ENCODE data around the gene JARID2.

The JARID2 gene

GRCh38 chr6:15501826-15502445 lies 256.1 kb downstream of the JARID2 start:
- no peak overlapping the region for H3K4me3 Mint-ChIP-seq
- H3K4me1 Mint-ChIP-seq (ENCODE audit: low read depth): no peaks in the 10 kb centered on the region
- H3K27me3 Mint-ChIP-seq: no peaks in the 10 kb centered on the region
- H3K9me3 Mint-ChIP-seq (ENCODE audit: low read depth): no peaks in the 10 kb centered on the region
- peaks cover 6% of the 10 kb centered on the region for H3K36me3 Mint-ChIP-seq
- no peak overlapping the region for H3K27ac Mint-ChIP-seq

DNA sequence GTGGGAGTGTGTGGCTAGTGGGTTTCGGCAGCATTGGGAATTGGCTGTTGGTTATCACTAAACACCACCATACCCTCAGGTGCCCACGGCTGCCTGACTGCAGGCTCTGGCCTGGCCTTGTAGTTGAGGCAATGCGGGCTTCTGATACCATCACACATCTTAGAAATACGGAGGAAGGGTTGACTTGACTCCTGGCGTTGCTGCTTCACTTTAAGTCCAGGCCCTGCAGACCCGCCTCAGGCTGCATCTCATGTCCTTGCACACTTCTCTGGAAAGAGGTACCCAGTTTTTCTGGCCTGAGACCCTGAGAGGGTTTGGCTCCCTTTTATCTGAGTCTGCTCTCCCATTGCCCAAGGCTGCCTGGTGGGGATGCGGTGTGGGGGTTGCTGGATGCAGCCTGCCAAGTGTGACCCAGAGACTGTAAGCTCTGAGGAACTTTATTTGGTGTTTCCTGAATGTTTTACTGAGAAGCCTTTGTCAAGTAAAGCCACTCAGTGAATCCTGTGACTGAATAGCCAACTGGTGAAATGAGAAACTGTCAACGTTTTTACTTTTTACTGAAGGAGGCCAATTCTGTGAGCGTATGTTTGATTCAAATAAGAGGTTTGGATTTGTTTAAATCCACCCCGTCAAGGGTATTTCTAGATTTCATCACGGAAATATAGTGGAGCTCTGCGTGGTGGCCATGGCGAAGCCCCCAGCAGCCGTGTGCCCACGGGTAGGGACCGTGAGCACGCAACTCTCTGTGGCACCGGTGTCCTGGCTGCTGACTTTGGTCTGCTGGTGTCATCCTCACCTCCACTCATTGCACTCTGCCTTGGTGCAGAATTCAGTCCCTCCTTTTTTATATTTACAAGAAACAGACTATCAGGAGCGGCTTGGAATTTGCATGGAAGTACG lies 256.8 kb downstream of the JARID2 start:
- H3K27me3 Mint-ChIP-seq: no peaks in the 10 kb centered on the region
- H3K9me3 Mint-ChIP-seq (ENCODE audit: low read depth): no peaks in the 10 kb centered on the region
- no peak overlapping the region for H3K4me3 Mint-ChIP-seq
- H3K27ac Mint-ChIP-seq: no peak overlapping the region
- H3K36me3 Mint-ChIP-seq: peaks cover 6% of the 10 kb centered on the region
- no peaks in the 10 kb centered on the region for H3K4me1 Mint-ChIP-seq (ENCODE audit: low read depth)

DNA sequence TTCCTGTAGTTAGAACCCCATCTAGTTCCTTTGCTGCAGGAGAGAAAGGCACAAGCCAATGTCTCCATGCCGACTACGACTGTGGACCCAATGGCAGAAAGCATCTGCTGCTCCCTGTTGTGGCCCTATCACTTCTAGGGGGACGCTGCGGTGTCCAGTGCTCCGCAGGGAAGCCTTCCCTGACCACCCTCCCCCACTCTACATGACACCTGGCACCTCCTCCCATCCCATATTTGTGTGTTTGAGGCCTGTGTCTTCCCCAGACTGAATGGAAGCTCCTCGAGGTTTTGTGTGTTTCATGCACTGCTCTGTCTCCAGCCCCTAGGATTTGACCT lies 257.4 kb downstream of the JARID2 start:
- no peaks in the 10 kb centered on the region for H3K9me3 Mint-ChIP-seq (ENCODE audit: low read depth)
- H3K4me1 Mint-ChIP-seq (ENCODE audit: low read depth): no peaks in the 10 kb centered on the region
- H3K27ac Mint-ChIP-seq: no peak overlapping the region
- H3K27me3 Mint-ChIP-seq: no peaks in the 10 kb centered on the region
- H3K4me3 Mint-ChIP-seq: no peak overlapping the region
- H3K36me3 Mint-ChIP-seq: peaks cover 4% of the 10 kb centered on the region

GRCh38 chr6:15504040-15504495 lies 258.2 kb downstream of the JARID2 start:
- Mint-ChIP-seq H3K27me3 (no peaks in the 10 kb centered on the region), H3K4me3 (no peak overlapping the region), H3K36me3 (peaks cover 4% of the 10 kb centered on the region), H3K9me3 (ENCODE audit: low read depth) (no peaks in the 10 kb centered on the region), H3K4me1 (ENCODE audit: low read depth) (no peaks in the 10 kb centered on the region), H3K27ac (no peak overlapping the region)

- no peaks in the 10 kb centered on the region for H3K27me3 Mint-ChIP-seq
- H3K27ac Mint-ChIP-seq: peak overlapping the region; percentile 46
- H3K9me3 Mint-ChIP-seq (ENCODE audit: low read depth): no peaks in the 10 kb centered on the region
- peaks cover 4% of the 10 kb centered on the region for H3K36me3 Mint-ChIP-seq
- no peaks in the 10 kb centered on the region for H3K4me1 Mint-ChIP-seq (ENCODE audit: low read depth)
- no peak overlapping the region for H3K4me3 Mint-ChIP-seq
These were observed 258.9 kb downstream of the JARID2 start for GRCh38 chr6:15504581-15505350.

DNA sequence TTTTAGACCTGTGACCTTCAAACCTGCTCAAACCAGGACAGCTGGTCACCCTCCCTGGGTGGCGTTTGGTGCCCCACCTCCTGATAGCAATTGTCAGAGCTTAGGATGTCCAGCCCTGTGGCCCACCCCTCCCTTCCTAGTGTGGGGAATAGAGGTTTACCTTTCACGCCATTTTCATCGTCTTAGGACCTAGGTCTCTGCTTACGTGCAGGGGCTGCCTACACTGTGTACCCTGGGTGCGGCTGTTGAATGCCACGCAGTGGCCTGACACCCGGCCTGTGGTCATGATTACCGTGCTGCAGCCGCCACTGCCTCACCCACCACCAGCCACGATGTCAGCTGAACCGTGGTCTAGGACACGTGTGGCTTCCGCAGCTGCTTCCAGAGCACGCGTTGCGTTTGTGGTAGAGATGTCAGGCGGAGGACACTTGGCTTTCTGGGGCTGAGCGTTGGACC lies 259.6 kb downstream of the JARID2 start:
- H3K36me3 Mint-ChIP-seq: peaks cover 4% of the 10 kb centered on the region
- no peak overlapping the region for H3K4me3 Mint-ChIP-seq
- no peaks in the 10 kb centered on the region for H3K27me3 Mint-ChIP-seq
- H3K4me1 Mint-ChIP-seq (ENCODE audit: low read depth): no peaks in the 10 kb centered on the region
- H3K27ac Mint-ChIP-seq: no peak overlapping the region
- no peaks in the 10 kb centered on the region for H3K9me3 Mint-ChIP-seq (ENCODE audit: low read depth)

DNA sequence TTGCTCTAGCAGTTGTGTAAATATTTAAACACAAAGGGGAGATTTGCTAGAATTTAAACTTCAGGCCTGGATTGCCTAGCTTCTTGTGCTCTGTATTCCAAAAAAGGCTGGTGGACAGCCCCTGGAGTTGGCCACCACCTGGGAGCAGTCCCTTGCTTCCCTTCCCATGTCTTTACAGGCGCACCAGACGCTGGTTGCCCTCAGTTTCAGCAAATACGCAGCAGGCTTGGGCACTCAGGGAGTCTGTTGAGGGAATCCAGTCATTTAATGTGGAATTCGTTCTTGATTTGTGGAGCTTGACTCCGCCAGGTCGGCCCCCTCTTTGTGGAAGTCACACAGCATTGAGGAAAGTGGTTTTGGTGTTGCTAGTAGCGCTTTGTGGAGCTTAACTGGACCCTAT lies 260.2 kb downstream of the JARID2 start:
- H3K9me3 Mint-ChIP-seq (ENCODE audit: low read depth): no peaks in the 10 kb centered on the region
- no peak overlapping the region for H3K27ac Mint-ChIP-seq
- H3K4me1 Mint-ChIP-seq (ENCODE audit: low read depth): no peaks in the 10 kb centered on the region
- no peak overlapping the region for H3K4me3 Mint-ChIP-seq
- H3K36me3 Mint-ChIP-seq: peaks cover 4% of the 10 kb centered on the region
- no peaks in the 10 kb centered on the region for H3K27me3 Mint-ChIP-seq

DNA sequence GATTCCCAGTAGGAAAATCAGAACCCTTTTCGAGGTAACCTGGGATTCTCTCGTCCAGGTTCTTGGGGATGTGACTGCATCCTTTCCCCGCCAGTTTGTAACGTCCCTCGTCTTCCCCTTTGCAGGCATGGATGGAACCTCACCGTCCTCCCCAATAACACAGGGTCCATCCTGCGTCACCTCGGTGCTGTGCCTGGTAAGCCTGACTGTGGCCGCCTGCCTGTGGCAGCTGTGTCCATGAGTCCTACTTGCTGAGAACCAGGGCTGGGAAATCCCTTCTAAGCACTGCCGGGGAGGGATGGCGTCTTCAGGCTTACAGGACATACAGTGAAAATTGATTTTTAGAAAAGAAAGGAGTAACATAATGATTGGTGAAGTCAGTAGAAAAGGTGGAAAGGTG lies 261.4 kb downstream of the JARID2 start:
- H3K27ac Mint-ChIP-seq: peak overlapping the region; percentile 73
- H3K36me3 Mint-ChIP-seq: peaks cover 5% of the 10 kb centered on the region
- H3K4me1 Mint-ChIP-seq (ENCODE audit: low read depth): no peaks in the 10 kb centered on the region
- no peaks in the 10 kb centered on the region for H3K9me3 Mint-ChIP-seq (ENCODE audit: low read depth)
- no peak overlapping the region for H3K4me3 Mint-ChIP-seq
- H3K27me3 Mint-ChIP-seq: no peaks in the 10 kb centered on the region

DNA sequence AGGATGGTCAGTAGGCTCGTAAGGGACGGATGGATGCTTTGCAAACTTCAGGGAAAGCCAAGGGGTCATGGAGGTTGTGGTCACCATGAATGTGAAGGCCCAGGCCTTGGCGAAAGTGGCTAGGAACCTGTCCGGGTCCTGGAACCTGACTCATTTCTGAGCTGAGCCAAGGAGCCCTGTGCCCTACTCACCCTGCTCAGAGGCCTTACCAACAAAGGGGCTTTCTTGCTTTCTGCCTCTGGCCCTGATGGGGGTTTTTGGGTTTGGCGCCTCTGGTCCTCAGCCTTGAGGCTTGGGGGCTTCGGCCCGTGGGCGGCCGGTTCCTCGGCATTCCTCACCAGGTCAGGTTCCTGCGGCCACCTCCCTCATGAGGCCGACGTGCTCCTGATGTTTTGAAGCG lies 261.9 kb downstream of the JARID2 start:
- Mint-ChIP-seq H3K36me3 (peaks cover 7% of the 10 kb centered on the region), H3K4me3 (no peak overlapping the region), H3K27ac (no peak overlapping the region), H3K27me3 (no peaks in the 10 kb centered on the region), H3K9me3 (ENCODE audit: low read depth) (no peaks in the 10 kb centered on the region), H3K4me1 (ENCODE audit: low read depth) (no peaks in the 10 kb centered on the region)

DNA sequence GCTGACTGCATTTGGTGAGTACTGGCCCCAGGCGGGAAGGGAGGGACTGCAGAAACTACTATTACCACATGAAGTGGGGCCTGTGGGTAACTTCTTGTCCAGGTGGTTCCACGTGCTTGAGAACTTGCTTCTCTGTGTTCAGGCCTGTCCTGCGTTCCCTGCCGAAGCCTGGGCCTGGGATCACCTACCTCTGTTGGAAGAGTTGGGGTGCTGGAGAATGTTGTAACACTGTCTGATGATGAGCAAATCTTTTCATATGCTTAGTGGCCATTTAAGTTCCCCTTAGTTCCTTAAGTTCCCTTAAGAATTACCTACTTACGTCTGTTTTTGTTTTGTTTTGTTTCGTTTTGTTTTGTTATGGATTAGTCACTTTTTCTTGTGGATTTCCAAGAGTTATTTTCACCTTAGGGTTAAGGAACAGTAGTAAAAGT lies 262.6 kb downstream of the JARID2 start:
- H3K9me3 Mint-ChIP-seq (ENCODE audit: low read depth): no peaks in the 10 kb centered on the region
- no peak overlapping the region for H3K4me3 Mint-ChIP-seq
- H3K4me1 Mint-ChIP-seq (ENCODE audit: low read depth): no peaks in the 10 kb centered on the region
- H3K27ac Mint-ChIP-seq: peak overlapping the region; percentile 54
- H3K36me3 Mint-ChIP-seq: peaks cover 7% of the 10 kb centered on the region
- no peaks in the 10 kb centered on the region for H3K27me3 Mint-ChIP-seq

DNA sequence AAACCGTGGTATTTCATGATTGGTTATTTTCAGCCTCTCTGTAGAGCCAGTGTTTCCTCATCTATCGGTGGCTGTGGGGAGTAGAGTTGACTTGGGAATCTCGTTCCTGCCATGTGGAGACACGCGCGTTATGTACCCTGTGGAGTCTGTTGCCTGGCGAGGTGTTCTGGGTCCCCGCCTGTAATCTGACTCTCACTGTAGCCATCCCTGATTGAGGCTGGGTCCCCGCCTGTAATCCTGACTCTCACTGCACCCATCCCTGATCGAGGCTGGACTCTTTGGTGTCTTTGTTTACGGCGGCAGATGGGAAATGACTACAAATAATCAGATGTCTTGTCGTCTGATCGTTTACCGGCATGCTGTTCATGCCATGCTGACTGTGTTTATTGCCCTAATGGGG lies 263.1 kb downstream of the JARID2 start:
- Mint-ChIP-seq H3K9me3 (ENCODE audit: low read depth) (no peaks in the 10 kb centered on the region), H3K27ac (peak overlapping the region; percentile 50), H3K27me3 (no peaks in the 10 kb centered on the region), H3K36me3 (peaks cover 9% of the 10 kb centered on the region), H3K4me1 (ENCODE audit: low read depth) (no peaks in the 10 kb centered on the region), H3K4me3 (no peak overlapping the region)

DNA sequence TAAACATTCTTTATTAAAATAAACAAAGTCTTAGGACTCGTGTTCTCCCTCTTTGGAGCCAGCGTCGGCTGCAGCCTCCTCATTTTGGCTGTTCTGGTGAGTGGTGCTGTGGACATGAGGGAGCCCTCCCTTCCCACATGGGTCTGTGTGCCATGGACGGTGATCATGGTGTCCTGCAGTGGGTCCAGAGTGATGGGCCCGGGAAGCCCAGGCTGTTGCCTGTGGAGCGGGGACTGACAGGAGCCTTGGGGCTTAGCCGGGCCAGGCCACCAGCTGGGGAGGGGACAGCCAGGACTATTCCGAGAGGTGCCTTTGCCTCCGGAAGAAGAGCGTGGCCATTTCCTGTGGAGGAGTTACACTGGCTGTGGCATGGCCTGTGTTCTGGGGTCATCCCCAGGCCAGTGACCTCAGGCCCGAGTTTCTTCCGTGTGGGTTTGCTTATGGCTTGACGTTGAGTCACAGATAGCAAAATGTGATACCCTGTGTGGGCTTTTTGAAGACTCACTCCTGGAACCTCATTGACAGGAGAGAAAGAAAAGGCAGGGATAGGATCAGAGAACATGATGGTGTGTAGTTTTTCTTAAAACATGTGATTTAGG lies 263.6 kb downstream of the JARID2 start:
- Mint-ChIP-seq H3K9me3 (ENCODE audit: low read depth) (no peaks in the 10 kb centered on the region), H3K27ac (peak overlapping the region; percentile 50), H3K36me3 (peaks cover 7% of the 10 kb centered on the region), H3K4me1 (ENCODE audit: low read depth) (no peaks in the 10 kb centered on the region), H3K4me3 (no peak overlapping the region), H3K27me3 (no peaks in the 10 kb centered on the region)

DNA sequence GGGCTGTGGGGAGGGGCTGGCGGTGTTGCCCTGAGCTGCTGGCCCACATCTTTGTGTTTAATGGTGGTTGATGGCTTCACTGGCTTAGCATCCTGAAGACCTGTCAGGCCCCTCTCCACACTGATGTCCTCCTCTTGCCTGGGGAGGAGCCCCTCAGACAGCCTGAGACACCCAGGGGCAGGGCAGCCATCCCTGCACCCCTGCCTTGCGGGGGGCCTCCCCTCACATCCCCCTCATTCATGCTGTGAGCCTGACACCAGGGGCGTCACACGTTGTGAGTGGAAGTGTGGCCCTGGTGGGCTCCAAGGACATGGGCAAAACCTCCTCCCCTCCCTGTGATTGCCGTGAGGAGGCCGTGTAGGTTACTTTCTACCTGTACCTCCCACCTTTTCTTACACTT lies 264.3 kb downstream of the JARID2 start:
- no peaks in the 10 kb centered on the region for H3K9me3 Mint-ChIP-seq (ENCODE audit: low read depth)
- no peak overlapping the region for H3K4me3 Mint-ChIP-seq
- peak overlapping the region; percentile 50 for H3K27ac Mint-ChIP-seq
- no peaks in the 10 kb centered on the region for H3K4me1 Mint-ChIP-seq (ENCODE audit: low read depth)
- no peaks in the 10 kb centered on the region for H3K27me3 Mint-ChIP-seq
- peaks cover 5% of the 10 kb centered on the region for H3K36me3 Mint-ChIP-seq

DNA sequence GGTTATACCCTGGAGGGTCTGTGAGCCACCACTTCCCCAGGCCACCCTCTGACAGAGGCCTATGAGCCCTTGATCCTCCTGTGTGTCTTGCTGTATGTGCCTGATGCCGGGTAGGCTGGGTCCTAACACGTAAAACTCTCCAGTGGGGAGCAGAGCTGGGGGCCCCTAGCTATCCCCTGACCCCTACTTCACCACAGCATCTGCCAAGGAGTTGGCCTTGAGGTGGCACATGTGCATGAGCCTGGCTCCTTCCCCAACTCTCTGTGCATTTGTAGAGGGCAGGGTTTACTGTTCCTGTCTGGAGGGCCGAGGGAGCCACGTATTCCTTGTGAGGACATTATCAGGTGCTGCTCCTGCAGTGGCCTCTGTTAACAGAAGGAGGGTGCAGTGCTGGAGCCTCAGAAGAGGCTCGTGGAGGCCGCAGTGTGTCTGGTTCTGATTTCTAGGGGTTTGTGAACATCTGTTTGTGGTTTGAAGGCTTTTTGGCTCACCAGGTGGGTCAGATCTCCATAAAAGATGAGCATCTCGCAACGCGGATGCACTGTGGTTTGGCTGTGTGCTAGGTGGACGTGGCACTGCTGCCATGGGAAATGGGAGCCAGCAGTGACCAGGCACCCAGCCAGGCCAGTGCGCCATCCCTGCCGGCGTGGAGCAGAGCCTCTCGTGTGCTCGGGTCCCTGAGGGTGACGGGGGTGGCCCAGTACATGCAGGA lies 264.8 kb downstream of the JARID2 start:
- Mint-ChIP-seq H3K36me3 (peaks cover 5% of the 10 kb centered on the region), H3K4me3 (no peak overlapping the region), H3K27ac (peak overlapping the region; percentile 34), H3K9me3 (ENCODE audit: low read depth) (no peaks in the 10 kb centered on the region), H3K27me3 (no peaks in the 10 kb centered on the region), H3K4me1 (ENCODE audit: low read depth) (no peaks in the 10 kb centered on the region)

All from activated naive CD8-positive, alpha-beta T cell (primary cell).